Right ventricle myocardium superior (tissue), 1 donor: ENCODE data around the gene KNOP1. TPM values are rescaled to one million over a fixed set of nuclear protein-coding genes. Genes with fewer than 3 reads are reported as not detected.

Source experiments
- ATAC-seq: fragments of 200-7000 bp; cut with Tn5 transposase; one replicate; pipeline ENCODE4 v1.9.1; 2020; ENCODE audit warnings: mild to moderate bottlenecking; ENCODE audit not compliant: poor library complexity
- DNase-seq: peaks from one replicate; pipeline ENCODE4 v3.0.0-alpha.2; 2020
- intact Hi-C: fragments of 100-400 bp; cut with DNase I; formaldehyde crosslinking; loops from one replicate; pipeline ENCODE4 v1.11.2; 2022
- long read RNA-seq: library from polyadenylated mRNA; unstranded; transcript quantifications from one replicate; pipeline ENCODE4 v2.0.0, GENCODE V29; 2021
- total RNA-seq: library from RNA; stranded (reverse); fragmentation: NEBNext Ultra II Directional; extraction: Animal tissue kit (Norgen Biotek cat#: 25700); gene quantifications from one replicate; pipeline ENCODE4 v1.2.1, GENCODE V29; 2021
- donor health status: DM: no; HTN: yes; CAD: no; lungs with severe emphysema.

Gene KNOP1
- total RNA-seq, result 6.2 TPM
- long read RNA-seq, full-length matches to known transcripts, result 12 of 20 reads
- long read RNA-seq, partial matches to known transcripts, result 1 of 20 reads
- long read RNA-seq, other reads (novel, unspliced or antisense), result 7 of 20 reads

DNA sequence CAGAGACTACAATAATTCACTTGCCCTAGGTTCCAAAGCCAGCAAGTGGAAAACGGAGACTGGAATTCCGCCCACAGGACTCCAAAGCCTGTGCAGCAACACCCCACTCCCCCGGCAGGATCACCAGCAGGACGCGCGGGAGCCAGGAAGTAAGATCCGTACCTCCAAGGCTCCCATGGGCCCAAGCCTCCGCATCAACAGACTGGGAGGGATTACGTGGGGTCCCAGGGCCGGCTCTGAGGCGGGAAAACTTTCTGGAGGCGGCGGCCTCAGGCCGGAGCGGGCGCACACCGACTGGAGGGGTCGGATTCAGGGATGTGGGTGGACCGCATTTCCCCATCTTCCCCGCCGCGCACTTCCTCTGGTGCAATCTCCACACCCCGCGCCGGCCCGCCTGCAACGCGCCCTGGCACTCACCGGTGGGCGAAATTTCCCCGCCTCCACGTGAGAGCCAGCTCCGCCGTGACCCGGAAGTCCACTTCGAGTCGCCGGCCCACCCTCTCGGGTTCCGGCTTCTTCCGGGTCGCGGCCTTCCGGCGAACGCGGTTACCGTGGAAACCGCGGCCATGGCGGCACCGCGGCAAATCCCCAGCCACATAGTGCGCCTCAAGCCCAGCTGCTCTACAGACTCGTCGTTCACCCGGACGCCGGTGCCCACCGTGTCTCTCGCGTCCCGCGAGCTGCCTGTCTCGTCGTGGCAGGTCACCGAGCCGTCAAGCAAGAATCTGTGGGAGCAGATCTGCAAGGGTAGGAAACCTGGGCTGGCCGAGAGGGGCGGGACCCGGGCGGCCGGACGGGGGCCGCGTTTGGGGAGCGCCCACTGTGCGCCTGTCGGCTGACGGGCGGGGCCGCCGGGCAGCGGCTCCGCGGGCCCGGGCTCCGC lies at the start of gene KNOP1, which contains the start of gene IQCK:
Gene KNOP1 (minus strand): TSS at position 487 of the 883 bp plus-strand sequence. CDS start 3,192 bp downstream, outside the sequence.
Gene IQCK (plus strand): TSS at position 531 of the 883 bp plus-strand sequence. CDS start 36 bp downstream, at position 567.
- DNase-seq (peak; percentile 94), ATAC-seq (peak; percentile 99)
- intact Hi-C loops, result no loop called here

DNA sequence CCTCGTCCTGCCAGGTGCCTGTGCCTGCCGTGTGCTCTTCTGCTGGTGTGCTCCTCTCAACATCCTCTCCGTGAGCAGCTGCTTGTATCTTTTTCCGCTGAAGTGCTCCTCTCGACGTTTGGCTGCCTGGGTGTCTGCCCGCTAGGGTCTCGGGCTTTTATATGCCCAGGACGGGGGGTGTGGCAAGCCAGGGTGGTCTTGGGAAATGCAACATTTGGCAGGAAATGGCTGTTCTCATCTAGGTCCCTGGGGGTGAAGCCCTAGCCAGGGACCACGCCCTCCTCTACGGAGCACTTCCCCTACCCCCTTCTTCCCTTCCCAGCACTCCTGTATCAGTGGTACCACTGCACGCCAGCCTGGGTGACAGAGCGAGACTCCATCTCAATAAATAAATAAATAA lies 49.5 kb upstream of the KNOP1 start:
- no peak for ATAC-seq
- intact Hi-C loops, result loop anchor here (10.0 kb wide), 1 partner anchor 107 kb away; no protein-coding TSS in a partner anchor
- no peak for DNase-seq

DNA sequence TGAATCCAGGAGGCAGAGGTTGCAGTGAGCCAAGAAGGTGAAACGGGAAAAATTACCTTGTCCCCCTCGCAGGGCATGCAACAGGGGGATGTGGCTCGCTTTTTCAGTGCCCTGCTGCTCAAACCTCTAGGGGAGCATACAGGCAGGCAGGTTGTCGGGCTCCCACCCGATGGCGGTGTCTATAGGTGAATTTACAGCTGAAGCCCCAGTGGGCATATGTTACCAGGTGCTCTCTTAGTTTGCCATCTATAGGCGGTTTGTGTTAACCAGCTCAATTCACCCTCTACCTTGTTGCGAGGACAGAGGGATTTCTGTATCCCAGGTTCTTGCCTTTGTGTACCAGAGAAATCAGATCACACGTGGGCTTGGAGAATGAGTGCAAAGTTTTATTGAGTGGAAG lies 49.0 kb upstream of the KNOP1 start:
- ATAC-seq (no peak), DNase-seq (no peak)
- intact Hi-C loops, result loop anchor here (10.0 kb wide), 1 partner anchor 108 kb away; no protein-coding TSS in a partner anchor

- ATAC-seq, result peak; percentile 30
- DNase-seq, result no peak
- intact Hi-C loops, result loop anchor here (10.0 kb wide), 1 partner anchor 108 kb away; no protein-coding TSS in a partner anchor
These were observed 48.5 kb upstream of the KNOP1 start for GRCh38 chr16:19766554-19766884.

- intact Hi-C loops, result loop anchor here (10.0 kb wide), 1 partner anchor 109 kb away; no protein-coding TSS in a partner anchor
- DNase-seq, result peak; percentile 80
- ATAC-seq, result peak; percentile 85
These were observed 48.0 kb upstream of the KNOP1 start for GRCh38 chr16:19765860-19766553.

DNA sequence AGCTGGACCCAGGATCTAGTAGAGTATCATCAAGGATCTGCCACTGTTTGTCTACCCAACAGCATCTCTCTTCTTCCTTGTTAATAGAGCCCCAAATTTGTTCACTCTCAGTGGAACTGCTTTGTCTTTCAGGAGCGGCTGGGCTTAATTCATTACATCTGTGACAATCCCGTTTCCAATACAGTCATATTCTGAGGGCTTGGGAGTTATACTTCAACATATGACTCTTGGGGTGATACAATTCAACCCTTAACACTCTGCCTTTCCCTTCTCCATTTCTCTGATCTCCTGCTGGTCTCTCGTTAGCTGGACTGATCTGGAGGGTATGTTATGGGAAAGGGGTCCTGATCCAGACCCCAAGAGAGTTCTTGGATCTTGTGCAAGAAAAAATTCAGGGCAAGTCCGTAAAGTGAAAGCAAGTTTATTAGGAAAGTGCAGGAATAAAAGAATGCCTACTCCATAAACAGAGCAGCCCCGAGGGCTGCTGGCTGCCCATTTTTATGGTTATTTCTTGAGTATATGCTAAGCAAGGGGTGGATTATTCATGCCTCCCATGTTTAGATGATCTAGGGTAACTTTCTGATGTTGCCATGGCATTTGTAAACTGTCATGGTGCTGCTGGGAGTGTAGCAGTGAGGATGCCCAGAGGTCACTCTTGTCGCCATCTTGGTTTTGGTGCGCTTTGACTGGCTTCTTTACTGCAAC lies 42.5 kb upstream of the KNOP1 start:
- intact Hi-C loops, result loop anchor here (10.0 kb wide), 1 partner anchor 114 kb away; no protein-coding TSS in a partner anchor
- DNase-seq (no peak), ATAC-seq (no peak)

DNA sequence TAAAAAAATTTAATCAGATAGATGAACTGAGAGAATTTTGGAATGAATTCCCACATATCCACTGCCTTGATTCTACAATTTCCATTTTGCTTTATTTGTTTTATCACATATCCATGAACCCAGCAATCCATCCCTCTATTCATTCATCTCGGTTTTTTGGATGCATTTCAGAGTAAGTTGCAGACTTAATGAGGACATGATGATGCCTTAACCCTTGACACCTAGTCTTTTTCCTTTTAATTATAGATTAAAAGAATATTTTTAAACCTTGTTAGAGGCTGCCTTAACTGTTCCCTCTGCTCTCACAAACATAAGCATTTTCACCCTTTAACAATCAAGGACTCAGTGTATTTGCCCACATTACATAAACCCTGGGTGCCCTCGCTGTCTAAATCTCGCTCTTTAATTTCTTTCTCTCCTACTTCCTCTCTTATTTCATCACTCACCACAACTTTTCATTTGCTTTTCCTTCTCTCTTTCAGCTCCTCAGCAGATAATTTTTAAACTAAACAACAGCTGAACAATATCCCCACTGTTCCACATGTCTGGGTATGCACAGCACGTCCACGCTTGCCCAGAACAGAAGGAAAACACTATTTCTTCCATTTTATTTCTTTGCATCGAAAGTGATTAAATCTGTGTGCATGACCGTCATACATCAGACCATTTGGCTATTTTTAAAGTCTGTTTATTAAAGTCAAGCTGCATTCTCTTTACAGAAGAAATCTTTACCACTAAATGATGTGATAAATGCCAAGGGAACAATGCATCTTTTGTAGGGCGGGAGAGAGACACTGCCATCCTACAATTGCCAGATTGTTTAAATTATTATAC lies 40.0 kb upstream of the KNOP1 start:
- DNase-seq (no peak), ATAC-seq (no peak)
- intact Hi-C loops, result no loop called here

- intact Hi-C loops, result no loop called here
- ATAC-seq (no peak), DNase-seq (no peak)
These were observed 39.0 kb upstream of the KNOP1 start for GRCh38 chr16:19757026-19757425.

- intact Hi-C loops, result no loop called here
- ATAC-seq, result no peak
- DNase-seq, result no peak
These were observed 37.2 kb upstream of the KNOP1 start for GRCh38 chr16:19755268-19755667.

DNA sequence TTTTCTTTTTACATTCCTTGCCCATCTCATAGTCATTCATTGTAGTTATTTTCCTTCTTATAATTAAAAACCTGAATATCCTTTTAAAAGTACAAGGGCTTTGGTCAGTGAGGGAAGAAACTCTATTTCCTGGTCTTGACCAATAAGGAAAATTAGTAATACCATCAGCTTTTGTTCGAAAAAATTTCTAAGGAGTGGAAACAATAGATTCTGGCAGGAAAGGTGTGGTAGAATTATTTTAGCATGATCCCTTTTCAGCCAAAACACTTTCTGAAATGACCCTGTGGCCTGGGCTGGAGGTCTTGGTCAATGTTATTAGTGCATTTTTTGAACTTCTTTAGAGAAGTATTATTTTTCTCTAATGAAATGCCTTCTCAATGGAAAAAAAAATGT lies 36.6 kb upstream of the KNOP1 start:
- intact Hi-C loops, result no loop called here
- DNase-seq (no peak), ATAC-seq (no peak)

- no peak for DNase-seq
- intact Hi-C loops, result no loop called here
- no peak for ATAC-seq
These were observed 36.0 kb upstream of the KNOP1 start for GRCh38 chr16:19753815-19754643.

GRCh38 chr16:19751478-19752385 lies 33.7 kb upstream of the KNOP1 start:
- no peak for DNase-seq
- intact Hi-C loops, result no loop called here
- ATAC-seq, result no peak

DNA sequence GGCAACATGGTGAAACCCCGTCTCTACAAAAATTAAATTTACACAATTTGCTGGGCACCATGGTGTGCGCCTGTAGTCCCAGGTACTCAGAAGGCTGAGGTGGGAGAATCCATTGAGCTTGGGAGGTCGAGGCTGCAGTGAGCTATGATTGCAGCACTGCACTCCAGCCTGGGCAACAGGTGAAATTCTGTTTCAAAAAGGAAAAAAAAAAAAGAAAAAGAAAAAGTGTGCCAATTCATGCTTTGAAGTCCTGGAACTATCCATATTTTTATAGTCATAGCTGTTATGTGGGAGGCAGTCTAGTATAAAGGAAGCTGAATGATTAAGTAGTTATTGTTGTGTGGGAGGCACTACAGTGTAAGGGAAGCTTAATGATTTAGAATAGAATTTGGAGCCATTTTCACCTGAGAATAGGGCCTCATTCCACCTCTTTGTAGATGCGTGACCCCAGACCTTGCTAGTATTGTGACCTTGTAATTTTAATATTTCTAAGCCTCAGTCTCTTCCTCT lies 31.6 kb upstream of the KNOP1 start:
- ATAC-seq (no peak), DNase-seq (no peak)
- intact Hi-C loops, result no loop called here

DNA sequence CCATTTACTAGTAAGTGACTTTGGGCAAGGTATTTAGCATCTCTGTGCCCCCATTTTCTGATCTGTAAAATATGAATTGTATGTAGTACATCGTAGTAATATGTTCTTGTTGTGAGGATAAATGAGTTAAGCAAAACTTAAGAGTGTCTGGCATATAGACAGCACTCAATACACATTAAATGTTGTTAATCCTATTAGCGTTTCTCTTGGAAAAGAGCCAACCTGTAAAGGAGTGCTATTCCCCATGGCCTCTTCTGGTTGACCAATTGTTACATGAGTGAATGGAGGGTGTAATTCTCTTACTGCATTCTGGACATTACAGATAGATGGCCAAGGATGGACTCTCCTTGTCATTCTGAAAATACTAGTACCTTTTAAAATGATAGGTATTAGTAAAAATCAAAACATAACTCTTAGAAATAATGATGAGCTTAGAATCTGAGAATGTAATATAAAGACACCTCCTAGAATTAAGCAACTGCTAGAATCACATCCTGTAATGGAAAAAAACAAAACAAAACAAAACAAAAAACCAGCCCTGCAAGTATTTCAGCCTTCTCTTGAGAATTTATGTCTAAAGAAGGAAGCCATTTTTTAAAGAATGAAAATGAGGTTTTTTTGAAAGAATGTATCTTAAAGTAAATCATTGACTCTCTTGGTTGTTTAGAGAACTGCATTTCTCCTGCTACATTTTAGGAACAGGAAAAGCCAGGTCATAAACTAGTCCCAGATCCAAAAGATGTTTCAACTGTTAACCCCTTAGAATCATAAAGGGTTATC lies 30.6 kb upstream of the KNOP1 start:
- DNase-seq, result no peak
- no peak for ATAC-seq
- intact Hi-C loops, result no loop called here

- DNase-seq (no peak), ATAC-seq (no peak)
- intact Hi-C loops, result no loop called here
These were observed 28.5 kb upstream of the KNOP1 start for GRCh38 chr16:19746561-19746960.
